Measurements from ENCODE around the gene FAM193B. TPM values are rescaled to one million over a fixed set of nuclear protein-coding genes. Genes with fewer than 3 reads are reported as not detected.

FAM193B gene
- total RNA-seq, 1 donor from 2014 or later = 227 TPM

DNA sequence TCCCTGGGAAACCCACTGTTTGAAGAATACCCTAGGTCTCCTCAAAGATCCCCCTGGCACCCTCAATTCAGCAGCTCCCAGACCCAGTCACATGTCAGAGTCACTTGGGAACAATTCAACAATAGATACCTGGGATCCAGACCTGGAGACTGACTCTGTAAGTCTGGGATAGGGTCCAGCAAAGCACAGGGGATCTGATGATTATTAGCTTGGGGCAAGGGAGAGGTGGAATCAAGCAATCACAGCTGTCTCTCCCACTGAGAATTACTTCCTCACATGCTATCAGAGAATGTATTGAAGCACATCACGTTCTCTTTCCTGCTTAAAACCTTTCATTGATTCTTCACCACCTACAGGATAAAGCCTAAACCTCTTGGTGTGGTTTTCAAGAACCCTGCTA, 5.9 kb downstream of the FAM193B start:
- no peak for TF ChIP-seq CTCF (IDR thresholded peaks at IDR 0.05; ENCODE audit: partially characterized antibody, unreplicated experiment)
- Mint-ChIP-seq H3K27ac (ENCODE audit: unreplicated experiment) (peak overlapping the region; percentile 83), H3K4me3 (ENCODE audit: unreplicated experiment) (peak overlapping the region; percentile 75), H3K9me3 (ENCODE audit: unreplicated experiment) (peaks cover 13% of the 10 kb centered on the region), H3K27me3 (ENCODE audit: unreplicated experiment) (peaks cover 12% of the 10 kb centered on the region), H3K36me3 (ENCODE audit: unreplicated experiment) (no peaks in the 10 kb centered on the region), H3K4me1 (ENCODE audit: low read depth, unreplicated experiment) (peaks cover 70% of the 10 kb centered on the region)
- no peak for DNase-seq

DNA sequence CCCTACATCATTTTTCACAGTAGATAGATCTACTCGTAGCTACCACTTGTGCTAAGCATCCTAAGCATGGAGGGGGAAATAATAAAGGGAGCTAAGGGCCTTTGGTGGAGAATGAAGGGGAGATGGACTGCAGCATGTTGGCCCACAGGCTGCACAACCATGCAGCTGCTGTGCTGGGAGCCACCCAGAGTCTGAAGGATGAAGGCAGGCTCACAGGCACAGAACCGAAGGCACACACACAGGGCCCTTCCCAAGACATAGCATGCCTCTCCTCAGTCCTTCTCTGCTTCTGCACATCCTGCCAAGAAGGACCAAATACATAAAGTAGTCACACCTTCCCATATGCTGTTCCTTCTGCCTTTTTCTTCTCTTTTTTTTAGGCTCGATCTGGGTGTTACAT, 6.6 kb downstream of the FAM193B start:
- peak overlapping the region; percentile 83 for H3K27ac Mint-ChIP-seq (ENCODE audit: unreplicated experiment)
- peaks cover 13% of the 10 kb centered on the region for H3K9me3 Mint-ChIP-seq (ENCODE audit: unreplicated experiment)
- peaks cover 75% of the 10 kb centered on the region for H3K4me1 Mint-ChIP-seq (ENCODE audit: low read depth, unreplicated experiment)
- no peak for TF ChIP-seq CTCF (IDR thresholded peaks at IDR 0.05; ENCODE audit: partially characterized antibody, unreplicated experiment)
- peaks cover 9% of the 10 kb centered on the region for H3K27me3 Mint-ChIP-seq (ENCODE audit: unreplicated experiment)
- H3K4me3 Mint-ChIP-seq (ENCODE audit: unreplicated experiment) = peak overlapping the region; percentile 75
- no peak for DNase-seq
- no peaks in the 10 kb centered on the region for H3K36me3 Mint-ChIP-seq (ENCODE audit: unreplicated experiment)

DNA sequence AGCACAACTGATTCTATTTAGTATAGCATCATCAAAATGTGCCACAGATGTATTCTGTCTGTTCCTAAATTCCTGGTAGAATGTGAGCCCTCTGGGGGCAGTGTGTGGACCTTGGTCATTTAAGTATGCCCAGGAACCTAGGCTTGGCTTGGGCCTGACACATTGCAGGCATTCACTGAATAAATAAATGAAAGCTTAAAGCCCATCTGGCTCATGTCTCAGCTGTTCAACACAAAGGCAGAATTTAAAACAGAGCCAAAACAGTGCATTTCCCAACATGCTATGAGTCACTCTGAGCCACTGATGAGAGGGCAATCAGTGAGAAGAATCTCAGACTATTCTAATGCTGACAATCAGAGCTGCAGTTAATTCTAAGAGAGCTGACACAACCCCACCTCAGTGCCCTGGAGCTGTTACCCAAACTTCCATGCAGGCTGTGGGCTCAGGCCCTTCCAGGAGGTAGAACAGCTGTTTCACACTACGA, 8.1 kb downstream of the FAM193B start:
- TF ChIP-seq CTCF (IDR thresholded peaks at IDR 0.05; ENCODE audit: partially characterized antibody, unreplicated experiment) = no peak
- no peak for DNase-seq
- Mint-ChIP-seq H3K4me1 (ENCODE audit: low read depth, unreplicated experiment) (peaks cover 69% of the 10 kb centered on the region), H3K27me3 (ENCODE audit: unreplicated experiment) (peaks cover 6% of the 10 kb centered on the region), H3K27ac (ENCODE audit: unreplicated experiment) (peak overlapping the region; percentile 95), H3K4me3 (ENCODE audit: unreplicated experiment) (peak overlapping the region; percentile 84), H3K36me3 (ENCODE audit: unreplicated experiment) (no peaks in the 10 kb centered on the region), H3K9me3 (ENCODE audit: unreplicated experiment) (peaks cover 11% of the 10 kb centered on the region)

- DNase-seq = no peak
- H3K27me3 Mint-ChIP-seq (ENCODE audit: unreplicated experiment) = peaks cover 6% of the 10 kb centered on the region
- no peaks in the 10 kb centered on the region for H3K36me3 Mint-ChIP-seq (ENCODE audit: unreplicated experiment)
- peaks cover 64% of the 10 kb centered on the region for H3K4me1 Mint-ChIP-seq (ENCODE audit: low read depth, unreplicated experiment)
- H3K4me3 Mint-ChIP-seq (ENCODE audit: unreplicated experiment) = peak overlapping the region; percentile 84
- TF ChIP-seq CTCF (IDR thresholded peaks at IDR 0.05; ENCODE audit: partially characterized antibody, unreplicated experiment) = no peak
- H3K27ac Mint-ChIP-seq (ENCODE audit: unreplicated experiment) = peak overlapping the region; percentile 95
- peaks cover 11% of the 10 kb centered on the region for H3K9me3 Mint-ChIP-seq (ENCODE audit: unreplicated experiment)
Measured at GRCh38 chr5:177545487-177546257, 8.7 kb downstream of the FAM193B start.

- peaks cover 9% of the 10 kb centered on the region for H3K9me3 Mint-ChIP-seq (ENCODE audit: unreplicated experiment)
- peak overlapping the region; percentile 81 for H3K4me3 Mint-ChIP-seq (ENCODE audit: unreplicated experiment)
- no peaks in the 10 kb centered on the region for H3K36me3 Mint-ChIP-seq (ENCODE audit: unreplicated experiment)
- DNase-seq = peak; percentile 40
- TF ChIP-seq CTCF (IDR thresholded peaks at IDR 0.05; ENCODE audit: partially characterized antibody, unreplicated experiment) = no peak
- H3K27me3 Mint-ChIP-seq (ENCODE audit: unreplicated experiment) = peaks cover 6% of the 10 kb centered on the region
- H3K4me1 Mint-ChIP-seq (ENCODE audit: low read depth, unreplicated experiment) = peaks cover 61% of the 10 kb centered on the region
- H3K27ac Mint-ChIP-seq (ENCODE audit: unreplicated experiment) = peak overlapping the region; percentile 93
Measured at GRCh38 chr5:177542816-177543465, 11.4 kb downstream of the FAM193B start.
